Skin of body (tissue), 2 donors: Measurements from ENCODE around the gene CYP2C19. TPM values are rescaled to one million over a fixed set of nuclear protein-coding genes. Genes with fewer than 3 reads are reported as not detected.
"Not testable (repeated sequence)": the region's sequence is repeated elsewhere in the genome, so short reads cannot be mapped to it uniquely, and the experiment has no call there.

Source experiments
- DNase-seq: peaks from one replicate; lab custom pipeline; 2025; lab: John Stamatoyannopoulos, UW
- total RNA-seq: library from RNA; depleted of rRNA; stranded (reverse); fragments of >200 nt; gene quantifications from one replicate; pipeline ENCODE4 v1.2.3, GENCODE V29; 2014

Gene CYP2C19
- total RNA-seq = 0.69 TPM

DNA sequence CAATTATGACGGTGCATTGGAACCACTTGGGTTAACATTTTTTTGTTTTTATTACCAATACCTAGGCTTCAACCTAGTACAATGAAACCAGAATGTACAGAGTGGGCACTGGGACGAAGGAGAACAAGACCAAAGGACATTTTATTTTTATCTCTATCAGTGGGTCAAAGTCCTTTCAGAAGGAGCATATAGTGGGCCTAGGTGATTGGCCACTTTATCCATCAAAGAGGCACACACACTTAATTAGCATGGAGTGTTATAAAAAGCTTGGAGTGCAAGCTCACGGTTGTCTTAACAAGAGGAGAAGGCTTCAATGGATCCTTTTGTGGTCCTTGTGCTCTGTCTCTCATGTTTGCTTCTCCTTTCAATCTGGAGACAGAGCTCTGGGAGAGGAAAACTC, at the start of gene CYP2C19:
CYP2C19 (plus strand) TSS at position 289 of the 400 bp plus-strand sequence; CDS start at position 314, 25 bp downstream.
- no peak for DNase-seq

DNA sequence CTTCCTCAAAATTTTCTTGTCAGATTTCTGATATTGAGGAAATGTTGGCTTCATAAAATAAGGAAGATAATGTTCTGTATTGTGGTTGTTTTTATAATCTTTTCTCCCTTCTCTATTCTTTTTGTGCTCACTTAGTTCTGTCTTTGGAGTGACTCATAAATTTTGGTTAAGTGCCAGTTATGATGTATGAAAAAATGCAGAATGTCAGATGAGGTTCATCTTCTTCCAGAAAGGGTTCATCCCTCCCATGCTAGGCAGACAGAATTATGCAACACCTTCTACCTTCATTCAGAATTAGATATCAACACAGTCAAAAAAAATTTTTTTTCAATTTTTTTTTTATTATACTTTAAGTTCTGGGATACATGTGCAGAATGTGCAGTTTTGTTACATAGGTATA, 36.6 kb upstream of the CYP2C19 start:
- no peak for DNase-seq

DNA sequence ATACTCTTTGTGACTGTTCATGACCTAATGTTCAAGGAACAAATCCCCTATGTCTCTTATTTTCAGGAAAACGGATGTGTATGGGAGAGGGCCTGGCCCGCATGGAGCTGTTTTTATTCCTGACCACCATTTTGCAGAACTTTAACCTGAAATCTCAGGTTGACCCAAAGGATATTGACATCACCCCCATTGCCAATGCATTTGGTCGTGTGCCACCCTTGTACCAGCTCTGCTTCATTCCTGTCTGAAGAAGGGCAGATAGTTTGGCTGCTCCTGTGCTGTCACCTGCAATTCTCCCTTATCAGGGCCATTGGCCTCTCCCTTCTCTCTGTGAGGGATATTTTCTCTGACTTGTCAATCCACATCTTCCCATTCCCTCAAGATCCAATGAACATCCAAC, 27.3 kb upstream of the CYP2C19 start:
- DNase-seq = no peak

DNA sequence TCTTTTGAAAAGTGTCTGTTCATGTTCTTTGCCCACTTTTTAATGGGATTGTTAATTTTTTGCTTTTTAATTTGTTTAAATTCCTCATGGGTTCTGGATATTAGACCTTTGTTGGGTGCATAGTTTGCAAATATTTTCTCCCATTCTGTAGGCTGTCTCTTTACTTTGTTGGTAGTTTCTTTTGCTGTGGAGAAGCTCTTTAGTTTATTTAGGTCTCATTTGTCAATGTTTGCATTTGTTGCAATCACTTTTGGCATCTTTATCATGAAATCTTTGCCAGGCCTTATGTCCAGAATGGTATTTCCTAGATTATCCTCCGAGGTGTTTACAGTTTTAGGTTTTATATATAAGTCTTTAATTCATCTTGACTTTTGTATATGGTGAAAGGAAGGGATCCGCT, 23.9 kb upstream of the CYP2C19 start:
- DNase-seq = no peak

DNA sequence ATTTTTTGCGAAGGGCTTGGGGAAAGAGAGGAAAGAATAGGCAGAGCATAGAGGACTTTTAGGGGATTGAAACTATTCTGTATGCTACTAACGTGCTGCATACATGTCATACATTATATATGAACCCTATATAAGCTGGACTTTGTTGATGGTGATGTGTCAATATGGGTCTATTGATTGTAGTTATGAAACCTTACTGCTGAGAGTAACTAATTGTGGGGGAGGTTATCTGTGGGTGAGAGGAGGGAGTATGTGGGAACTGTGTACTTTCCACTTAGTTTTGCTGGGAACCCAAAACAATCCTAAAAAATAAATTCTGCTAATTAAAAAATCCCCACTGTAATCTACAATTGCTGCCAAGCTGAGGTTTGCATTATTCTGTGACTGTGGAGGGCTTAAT, 15.3 kb upstream of the CYP2C19 start:
- DNase-seq = no peak

DNA sequence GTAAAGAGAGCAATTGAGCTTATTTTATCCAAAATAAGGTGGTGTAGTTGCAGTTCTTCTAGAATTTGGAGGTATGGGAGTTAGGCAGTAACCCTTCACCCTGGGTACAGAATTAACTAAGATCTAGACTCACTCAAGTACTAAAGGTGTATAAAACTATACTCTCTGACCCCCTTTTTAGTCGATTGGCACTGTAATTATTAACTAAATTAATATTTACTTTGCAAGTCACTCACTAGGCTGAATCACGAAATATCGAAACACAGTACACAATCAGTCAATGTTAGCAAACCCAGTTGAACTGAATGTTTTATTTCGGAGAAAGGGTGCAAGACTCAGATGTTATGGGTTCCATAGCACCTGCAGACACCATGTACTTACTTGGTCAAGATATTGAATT, 14.6 kb upstream of the CYP2C19 start:
- no peak for DNase-seq

DNA sequence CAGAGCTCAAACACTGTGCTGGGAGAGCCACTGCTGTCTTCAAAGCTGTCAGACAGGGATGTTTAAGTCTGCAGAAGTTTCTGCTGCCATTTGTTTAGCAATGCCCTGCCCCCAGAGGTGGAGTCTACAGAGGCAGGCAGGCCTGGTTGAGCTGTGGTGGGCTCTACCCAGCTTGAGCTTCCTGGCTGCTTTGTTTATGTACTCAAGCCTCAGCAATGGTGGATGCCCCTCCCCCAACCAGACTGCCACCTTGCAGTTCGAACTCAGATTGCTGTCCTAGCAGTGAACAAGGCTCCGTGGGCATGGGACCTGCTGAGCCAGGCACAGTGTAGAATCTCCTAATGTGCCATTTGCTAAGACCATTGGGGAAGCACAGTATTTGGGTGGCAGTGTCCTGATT, 4.6 kb upstream of the CYP2C19 start:
- no peak for DNase-seq

DNA sequence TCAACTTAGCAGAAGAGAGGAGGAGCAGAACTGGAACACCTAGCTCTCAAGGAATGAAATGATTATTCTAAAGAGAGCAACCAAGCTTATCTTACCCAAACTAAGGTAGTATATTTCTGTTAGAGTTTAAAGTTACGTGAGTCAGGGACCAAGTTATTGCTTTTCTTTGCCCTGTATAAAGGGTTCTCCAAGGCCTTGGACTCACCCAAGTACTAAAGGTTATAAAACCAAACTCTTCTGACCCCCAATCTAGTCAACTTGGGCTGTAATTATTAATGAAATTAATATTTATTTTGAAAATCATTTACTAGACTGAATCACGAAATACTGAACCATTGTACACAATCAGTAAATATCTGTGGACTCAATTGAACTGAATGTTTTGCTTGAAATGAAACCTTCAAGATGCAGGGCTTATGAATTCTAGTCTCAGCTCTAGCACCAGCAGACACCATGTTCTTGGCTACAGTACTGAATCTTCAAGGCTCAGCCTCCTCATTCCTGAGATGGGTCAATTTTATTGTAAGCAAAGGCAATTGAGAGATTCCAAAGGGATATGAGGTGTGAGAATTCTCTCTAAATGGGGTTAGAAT, 1.8 kb upstream of the CYP2C19 start:
- no peak for DNase-seq

DNA sequence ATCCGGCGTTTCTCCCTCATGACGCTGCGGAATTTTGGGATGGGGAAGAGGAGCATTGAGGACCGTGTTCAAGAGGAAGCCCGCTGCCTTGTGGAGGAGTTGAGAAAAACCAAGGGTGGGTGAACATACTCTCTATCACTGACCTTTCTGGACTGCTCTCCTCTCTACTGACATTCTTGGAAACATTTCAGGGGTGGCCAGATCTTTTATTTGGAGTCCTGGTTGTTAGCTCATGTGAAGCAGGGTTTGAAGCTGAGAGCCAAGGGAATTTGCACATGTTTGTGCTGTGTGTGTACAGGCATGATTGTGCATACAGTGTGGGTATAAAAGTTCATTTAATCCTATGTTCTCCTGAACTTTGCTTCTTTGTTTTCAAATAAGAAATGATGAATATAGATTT, 12.9 kb downstream of the CYP2C19 start:
- DNase-seq = not testable (repeated sequence)

DNA sequence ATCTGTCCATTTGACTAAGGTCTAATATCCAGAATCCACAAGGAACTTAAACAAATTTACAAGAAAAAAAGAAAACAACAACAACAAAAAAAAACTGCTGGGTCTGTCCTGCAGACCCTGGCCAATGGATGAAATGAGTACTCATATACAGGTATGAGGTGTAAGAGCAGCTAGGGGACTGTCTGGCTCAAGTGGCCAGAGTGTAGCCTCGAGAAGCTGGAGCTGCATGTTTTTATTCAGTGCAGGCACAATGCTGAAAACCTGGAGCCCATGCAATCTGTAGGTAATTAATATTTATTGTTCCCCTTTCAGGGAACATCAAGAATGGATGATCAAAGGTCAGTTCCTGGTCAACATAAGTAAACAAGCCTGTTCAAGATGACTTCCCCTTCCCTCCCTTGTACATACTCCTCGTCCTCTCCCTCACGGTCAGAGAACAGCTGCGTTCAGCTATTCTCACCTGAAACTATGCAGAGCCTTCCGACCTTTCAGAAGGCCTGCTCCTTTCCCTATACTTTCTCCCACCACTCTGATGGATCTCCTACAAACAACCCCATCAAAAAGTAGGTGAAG, 15.5 kb downstream of the CYP2C19 start:
- DNase-seq = no peak

DNA sequence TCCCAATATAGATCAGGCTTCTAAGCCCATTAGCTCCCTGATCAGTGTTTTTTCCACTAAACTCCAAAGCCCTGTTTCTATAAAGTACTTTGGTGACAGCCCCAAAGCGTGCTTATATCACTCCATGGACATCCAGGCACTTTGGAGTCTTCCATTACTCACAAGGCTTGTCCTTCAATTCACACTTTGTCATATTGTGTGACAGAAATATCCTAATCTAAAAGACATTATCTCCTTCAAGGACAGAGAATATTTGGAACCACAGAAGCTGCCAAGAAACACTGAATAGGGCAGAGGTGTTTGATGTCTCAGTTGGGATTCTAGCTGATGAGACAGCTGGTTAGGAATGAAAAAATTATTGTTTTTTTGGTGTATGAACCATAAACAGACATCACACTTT, 18.4 kb downstream of the CYP2C19 start:
- no peak for DNase-seq

DNA sequence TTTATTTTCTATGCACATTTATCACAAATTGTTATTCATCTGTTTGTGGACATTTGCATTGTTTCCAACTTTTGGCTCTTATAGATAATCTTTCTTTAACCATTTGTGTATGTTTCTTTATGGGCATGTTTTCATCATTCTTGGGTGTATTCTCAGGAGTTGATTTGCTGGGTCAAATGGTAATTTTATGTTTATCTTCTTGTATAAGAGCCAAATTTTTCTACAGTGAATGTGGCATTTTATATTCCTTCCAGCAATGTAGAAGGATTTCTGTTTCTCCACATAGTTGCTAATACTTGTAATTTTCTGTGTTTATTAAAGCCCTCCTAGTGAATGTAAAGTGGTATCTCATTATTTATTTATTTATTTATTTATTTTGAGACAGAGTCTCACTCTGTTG, 21.8 kb downstream of the CYP2C19 start:
- no peak for DNase-seq

DNA sequence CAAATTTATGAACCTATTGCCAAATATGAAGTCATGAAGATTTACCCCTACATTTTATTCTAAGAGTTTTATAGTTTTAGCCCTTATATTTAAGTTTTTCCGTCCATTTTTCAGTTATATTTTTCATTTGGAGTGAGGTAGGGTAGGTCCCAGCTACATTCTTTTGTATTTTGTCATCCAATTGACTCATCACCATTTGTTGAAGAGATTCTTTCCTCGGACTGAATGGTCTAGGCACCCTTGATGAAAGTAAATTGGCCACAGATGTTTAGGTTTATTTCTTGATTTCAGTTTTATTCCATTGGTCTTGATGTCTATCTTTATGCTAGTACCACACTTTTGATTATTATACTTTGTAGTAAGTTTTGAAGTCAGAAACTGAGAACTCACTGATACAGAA, 22.7 kb downstream of the CYP2C19 start:
- DNase-seq = no peak

DNA sequence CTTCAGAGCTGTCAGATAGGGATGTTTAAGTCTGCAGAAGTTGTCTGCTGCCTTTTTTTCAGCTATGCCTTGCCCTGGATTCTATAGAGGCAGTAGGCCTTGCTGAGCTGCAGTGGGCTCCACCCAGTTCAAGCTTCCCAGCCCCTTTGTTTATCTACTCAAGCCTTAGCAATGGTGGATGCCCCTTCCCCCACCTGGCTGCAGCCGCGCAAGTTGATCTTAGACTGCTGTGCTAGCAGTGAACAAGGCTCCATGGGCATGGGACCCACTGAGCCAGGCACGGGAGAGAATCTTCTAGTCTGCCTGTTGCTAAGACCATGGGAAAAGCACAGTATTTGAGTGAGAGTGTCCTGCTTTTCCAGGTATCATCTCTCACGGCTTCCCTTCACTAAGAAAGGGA, 38.1 kb downstream of the CYP2C19 start:
- not testable (repeated sequence) for DNase-seq

DNA sequence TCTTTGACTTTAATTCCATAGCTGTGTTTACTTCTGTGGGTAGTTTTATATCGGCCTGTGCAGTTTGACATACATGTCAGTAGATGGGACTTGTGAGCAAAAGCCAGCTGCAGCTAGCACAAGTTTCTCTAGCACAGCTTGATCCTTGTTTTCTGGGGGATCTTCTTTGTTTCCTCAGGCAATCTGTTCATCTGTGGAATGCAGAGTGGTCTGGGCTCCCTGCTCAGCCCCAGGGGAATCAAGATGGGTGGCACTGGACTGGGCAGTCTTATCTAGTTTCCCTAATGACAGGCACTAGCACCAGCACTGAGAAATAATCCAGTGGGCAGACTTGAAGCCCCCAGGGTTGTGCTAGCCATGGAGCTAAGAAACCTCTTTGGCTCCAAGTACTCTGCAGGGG, 40.8 kb downstream of the CYP2C19 start:
- no peak for DNase-seq

DNA sequence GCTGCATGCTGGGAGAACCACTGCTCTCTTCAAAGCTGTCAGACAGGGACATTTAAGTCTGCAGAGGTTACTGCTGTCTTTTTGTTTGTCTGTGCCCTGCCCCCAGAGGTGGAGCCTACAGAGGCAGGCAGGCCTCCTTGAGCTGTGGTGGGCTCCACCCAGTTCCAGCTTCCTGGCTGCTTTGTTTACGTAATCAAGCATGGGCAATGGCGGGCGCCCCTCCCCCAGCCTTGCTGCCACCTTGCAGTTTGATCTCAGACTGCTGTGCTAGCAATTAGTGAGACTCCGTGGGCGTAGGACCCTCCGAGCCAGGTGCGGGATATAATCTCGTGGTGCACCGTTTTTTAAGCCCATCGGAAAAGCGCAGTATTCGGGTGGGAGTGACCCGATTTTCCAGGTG, 67.5 kb downstream of the CYP2C19 start:
- DNase-seq = not testable (repeated sequence)

DNA sequence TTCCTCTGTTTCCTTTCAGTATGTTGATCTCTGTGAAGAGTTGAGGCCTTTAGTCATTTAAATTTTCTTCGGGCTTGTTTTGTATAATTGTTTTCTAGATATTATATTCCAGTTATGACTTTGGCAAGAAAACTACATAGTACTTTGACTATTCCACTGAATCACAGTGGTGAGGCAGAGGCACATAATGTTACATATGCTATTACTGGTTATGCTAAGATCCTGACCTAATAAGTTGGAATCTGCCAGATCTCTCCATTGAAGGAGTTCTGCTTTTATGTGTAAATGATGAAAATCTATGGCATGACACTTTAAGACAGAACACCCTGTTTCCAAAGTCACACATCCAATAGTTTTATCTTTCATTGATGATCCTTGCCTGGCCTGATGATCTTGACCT, 83.7 kb downstream of the CYP2C19 start:
- DNase-seq = no peak

DNA sequence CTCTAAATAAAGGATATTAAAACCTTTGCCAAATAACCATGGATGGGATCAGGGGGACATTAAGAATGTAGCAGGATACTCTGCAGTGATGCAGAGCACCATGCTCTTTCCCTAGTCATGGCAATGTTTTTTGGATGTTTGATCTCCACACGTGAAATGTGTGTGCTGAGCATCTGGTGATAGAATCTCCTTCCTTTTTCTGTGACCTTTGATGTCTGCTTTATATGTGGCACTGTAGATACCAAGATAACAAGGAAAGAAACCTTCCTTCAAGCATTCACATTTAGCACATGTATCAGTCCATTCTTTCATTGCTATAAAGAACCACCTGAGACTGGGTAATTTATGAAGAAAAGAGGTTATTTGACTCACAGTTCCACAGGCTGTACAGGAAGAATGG, 88.3 kb downstream of the CYP2C19 start:
- DNase-seq = no peak

DNA sequence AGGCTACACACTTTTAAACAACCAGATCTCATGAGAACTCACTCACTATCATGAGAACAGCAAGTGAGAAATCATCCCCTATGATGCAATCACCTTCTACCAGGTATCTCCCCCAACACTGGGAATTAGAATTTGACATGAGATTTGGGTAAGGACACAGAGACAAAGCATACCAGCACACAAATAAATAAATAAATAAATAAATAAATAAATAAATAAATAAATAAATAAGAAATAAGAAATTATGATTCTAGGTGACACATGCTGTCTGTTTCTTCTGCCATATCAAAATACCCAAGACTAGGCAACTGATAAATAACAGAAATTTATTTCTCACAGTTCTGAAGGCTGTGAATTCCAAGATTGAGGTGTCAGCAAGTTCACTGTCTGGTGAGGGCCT, 88.8 kb downstream of the CYP2C19 start:
- no peak for DNase-seq

DNA sequence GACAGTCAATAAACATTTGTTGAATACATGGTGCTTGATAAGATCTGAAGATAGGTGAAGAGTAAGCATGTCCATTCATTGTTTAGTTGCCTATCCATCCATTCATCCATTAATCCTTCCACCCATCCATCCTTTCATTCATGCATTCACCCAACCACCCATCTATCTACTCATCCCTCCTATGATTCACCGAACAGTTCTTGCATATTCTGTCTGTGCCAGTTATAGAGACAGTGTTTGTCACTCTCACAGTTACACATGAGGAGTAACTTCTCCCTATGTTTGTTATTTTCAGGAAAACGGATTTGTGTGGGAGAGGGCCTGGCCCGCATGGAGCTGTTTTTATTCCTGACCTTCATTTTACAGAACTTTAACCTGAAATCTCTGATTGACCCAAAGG, 90.0 kb downstream of the CYP2C19 start:
- no peak for DNase-seq

DNA sequence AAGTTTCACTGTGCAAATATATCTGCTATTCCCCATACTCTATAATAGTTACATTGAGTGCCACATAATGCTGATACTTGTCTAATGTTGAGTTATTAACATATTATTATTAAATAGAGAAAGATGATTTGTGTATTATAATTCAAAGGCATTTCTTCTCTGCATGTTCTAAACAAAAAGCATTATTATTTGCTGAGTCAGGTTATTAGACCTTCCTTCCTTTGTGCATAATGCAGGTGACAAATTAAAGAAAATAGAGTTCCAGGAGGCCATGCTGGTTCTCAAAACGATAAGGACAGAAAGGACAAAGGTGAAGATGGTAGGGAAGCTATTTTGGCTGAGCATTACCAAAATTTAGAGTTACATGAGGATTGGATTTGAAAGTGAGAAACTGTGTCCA, 90.6 kb downstream of the CYP2C19 start:
- DNase-seq = no peak

DNA sequence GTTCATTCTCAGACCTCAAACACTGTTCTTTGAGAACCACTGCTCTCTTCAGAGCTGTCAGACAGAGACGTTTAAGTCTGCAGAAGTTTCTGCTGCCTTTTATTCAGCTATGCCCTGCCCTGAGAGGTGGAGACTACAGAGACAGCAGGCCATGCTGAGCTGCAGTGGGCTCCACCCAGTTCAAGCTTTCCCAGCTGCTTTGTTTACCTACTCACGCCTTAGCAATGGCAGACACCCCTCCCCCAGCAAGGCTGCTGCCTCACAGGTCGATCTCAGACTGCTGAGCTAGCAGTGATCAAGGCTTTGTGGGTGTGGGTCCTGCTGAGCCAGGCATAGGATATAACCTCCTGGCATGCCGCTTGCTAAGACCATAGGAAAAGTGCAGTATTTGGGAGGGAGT, 95.5 kb downstream of the CYP2C19 start:
- DNase-seq = no peak

DNA sequence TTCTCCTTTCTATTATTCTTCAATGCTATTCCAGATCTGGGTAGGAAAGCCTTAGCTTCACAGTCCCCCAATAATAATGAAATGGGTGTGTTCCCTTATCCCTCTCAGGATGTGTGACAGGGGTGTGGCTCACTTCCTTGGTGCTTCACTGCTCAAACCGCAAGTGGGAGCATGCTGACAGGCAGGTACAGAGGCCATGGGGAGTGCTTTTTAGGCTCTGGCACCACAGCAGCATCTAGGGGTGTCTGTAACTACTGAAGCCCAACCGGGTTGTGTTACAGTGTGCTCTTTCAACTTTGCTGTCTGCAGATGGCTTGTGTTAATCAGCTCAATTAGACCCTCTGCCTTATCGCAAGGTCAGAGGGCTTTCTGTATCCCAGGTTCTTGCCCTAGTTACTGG, 96.6 kb downstream of the CYP2C19 start:
- no peak for DNase-seq

DNA sequence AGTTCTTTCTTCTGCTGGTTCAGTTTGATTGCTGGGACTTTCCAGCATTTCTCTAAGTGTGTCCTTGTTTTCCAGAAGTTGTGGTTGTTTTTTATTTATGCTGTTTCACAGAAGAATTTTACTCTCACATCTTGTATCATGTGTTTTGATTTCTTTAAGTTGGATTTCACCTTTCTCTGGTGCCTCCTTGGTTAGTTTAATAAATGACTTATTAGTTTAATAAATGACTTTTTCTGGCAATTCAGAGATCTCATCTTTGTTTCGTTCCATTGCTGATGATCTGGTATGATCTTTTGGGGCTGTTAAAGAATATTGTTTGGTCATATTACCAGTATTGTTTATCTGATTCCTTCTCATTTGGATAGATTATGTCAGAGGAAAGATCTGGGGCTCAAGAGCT, 116.2 kb downstream of the CYP2C19 start:
- DNase-seq = no peak
